GM12878 (cell line): Measurements from ENCODE around the gene NDEL1. TPM values are rescaled to one million over a fixed set of nuclear protein-coding genes. Genes with fewer than 3 reads are reported as not detected.

Experiments
- ATAC-seq: fragments of 200-7000 bp; cut with Tn5 transposase; 3 replicates; pipeline ENCODE4 v1.9.1; 2020; ENCODE audit warnings: mild to moderate bottlenecking, moderate library complexity
- BruUV-seq: library from RNA; stranded (reverse); fragments of 400-500 nt; replicated peaks from 2 replicates; lab custom pipeline; 2021; lab: Mats Ljungman, UMichigan
- CTCF ChIA-PET: fragments of 300-600 bp; sonication (Branson Sonifier 250); formaldehyde crosslinking; extraction: SDS; loops from one replicate; lab custom pipeline; 2021; ENCODE audit warnings: inconsistent platforms; lab: Yijun Ruan, JAX
- POLR2A ChIA-PET: fragments of 350-600 bp; formaldehyde crosslinking; extraction: SDS; loops from one replicate; lab custom pipeline; 2021; ENCODE audit warnings: inconsistent platforms; lab: Charles Lee
- RAD21 ChIA-PET: fragments of 300-600 bp; sonication (Branson Sonifier 250); formaldehyde crosslinking; loops from one replicate; lab custom pipeline; 2023; ENCODE audit warnings: antibody characterized with exemption; ENCODE audit not compliant: unreplicated experiment; lab: Charles Lee
- SMC1A ChIA-PET: fragments of 300-600 bp; sonication (Branson Sonifier 250); formaldehyde crosslinking; loops from one replicate; lab custom pipeline; 2023; ENCODE audit not compliant: unreplicated experiment, uncharacterized antibody; lab: Charles Lee
- DNase-seq: peaks from one replicate; pipeline ENCODE4 v3.0.0-alpha.2; 2011; ENCODE audit warnings: low read depth, low spot score
- FAIRE-seq: peaks from 3 replicates; lab custom pipeline; 2011; peaks lifted over from hg19 to GRCh38; lab: Jason Lieb, UNC
- H2AFZ ChIP-seq: 2 replicates; pipeline ENCODE4 v1.6.0; 2011; ENCODE audit warnings: low read depth, low read length, control low read depth; ENCODE audit not compliant: control insufficient read depth
- H3K27ac ChIP-seq: 2 replicates; pipeline ENCODE4 v1.5.1; 2011; ENCODE audit warnings: control low read depth; ENCODE audit not compliant: control insufficient read depth, insufficient read depth
- H3K27me3 ChIP-seq, 2 experiments: replicated peaks in 1 of 2; 2 replicates each; pipeline versions ENCODE4 v1.6.0 to v1.6.1; 2011; ENCODE audit warnings: low read length in 1 of 2; ENCODE audit not compliant: control insufficient read depth in 2 of 2, insufficient read depth in 2 of 2
- H3K36me3 ChIP-seq, 2 experiments: 2 replicates each; pipeline ENCODE4 v1.5.1; 2011; ENCODE audit warnings: low read length in 1 of 2; ENCODE audit not compliant: control insufficient read depth in 2 of 2, insufficient read depth in 2 of 2
- H3K4me1 ChIP-seq: 2 replicates; pipeline ENCODE4 v1.6.1; 2011; ENCODE audit warnings: mild to moderate bottlenecking, low read length, moderate library complexity, mixed read lengths; ENCODE audit not compliant: control insufficient read depth, insufficient read depth
- H3K4me2 ChIP-seq: 2 replicates; pipeline ENCODE4 v1.6.0; 2011; ENCODE audit warnings: control low read depth; ENCODE audit not compliant: control insufficient read depth, insufficient read depth
- H3K4me3 ChIP-seq: fragments of 200-600 bp; sonication (generic); 2 replicates; pipeline ENCODE4 v1.5.1; 2016
- H3K79me2 ChIP-seq: 2 replicates; pipeline ENCODE4 v1.6.0; 2011; ENCODE audit warnings: low read length; ENCODE audit not compliant: control insufficient read depth, insufficient read depth
- H3K9ac ChIP-seq: 2 replicates; pipeline ENCODE4 v1.8.0; 2011; ENCODE audit warnings: low read length, control low read depth, mixed read lengths; ENCODE audit not compliant: control insufficient read depth, insufficient read depth
- H3K9me3 ChIP-seq: replicated peaks from 3 replicates; pipeline ENCODE4 v1.5.1; 2011; ENCODE audit warnings: mild to moderate bottlenecking, low read length; ENCODE audit not compliant: control insufficient read depth, insufficient read depth
- H4K20me1 ChIP-seq: 2 replicates; pipeline ENCODE4 v1.6.0; 2011; ENCODE audit not compliant: control insufficient read depth, insufficient read depth
- ATF3 ChIP-seq: IDR thresholded peaks from 2 replicates; pipeline ENCODE4 v1.6.1; 2011; ENCODE audit warnings: low read depth, mild to moderate bottlenecking, low read length, moderate library complexity, borderline replicate concordance; ENCODE audit errors: extremely low read depth
- BACH1 ChIP-seq: fragments of 450-650 bp; IDR thresholded peaks from 2 replicates; pipeline ENCODE4 v1.6.1; 2017; ENCODE audit warnings: mild to moderate bottlenecking, borderline replicate concordance
- CREM ChIP-seq: IDR thresholded peaks from 2 replicates; pipeline ENCODE4 v1.6.1; 2014; ENCODE audit warnings: antibody characterized with exemption, low read depth
- HDAC2 ChIP-seq: fragments of 200-600 bp; sonication (generic); IDR thresholded peaks from 2 replicates; pipeline ENCODE4 v1.6.1; 2017
- JUNB ChIP-seq: IDR thresholded peaks from 2 replicates; pipeline ENCODE4 v1.6.1; 2016; ENCODE audit warnings: antibody characterized with exemption, mild to moderate bottlenecking
- KAT2A ChIP-seq: conservative IDR thresholded peaks from 2 replicates; pipeline ENCODE4 v1.6.1; 2011; ENCODE audit warnings: low read depth, low read length; ENCODE audit not compliant: control insufficient read depth
- MYB ChIP-seq: fragments of 150-350 bp; IDR thresholded peaks from 2 replicates; pipeline ENCODE4 v1.6.1; 2014; ENCODE audit warnings: mild to moderate bottlenecking, low read depth, low read length, borderline replicate concordance
- NFXL1 ChIP-seq: fragments of 450-650 bp; IDR thresholded peaks from 2 replicates; pipeline ENCODE4 v1.6.1; 2017; ENCODE audit warnings: antibody characterized with exemption, mild to moderate bottlenecking, borderline replicate concordance
- POLR2AphosphoS5 ChIP-seq: IDR thresholded peaks from 2 replicates; pipeline ENCODE4 v1.6.1; 2011; ENCODE audit warnings: mild to moderate bottlenecking, low read length, inconsistent platforms
- POU2F2 ChIP-seq: IDR thresholded peaks from 3 replicates; pipeline ENCODE4 v1.6.1; 2011; ENCODE audit warnings: low read depth, mild to moderate bottlenecking, low read length, borderline replicate concordance
- SIX5 ChIP-seq: IDR thresholded peaks from 2 replicates; pipeline ENCODE4 v1.6.1; 2011; ENCODE audit warnings: mild to moderate bottlenecking, low read depth, low read length, moderate library complexity; ENCODE audit not compliant: severe bottlenecking
- SREBF2 ChIP-seq: IDR thresholded peaks from 2 replicates; pipeline ENCODE4 v1.6.1; 2012; ENCODE audit warnings: mild to moderate bottlenecking, low read length
- WRNIP1 ChIP-seq: IDR thresholded peaks from 2 replicates; pipeline ENCODE4 v1.6.1; 2011; ENCODE audit warnings: low read depth, low read length, improper control_type of control experiment, borderline replicate concordance
- YBX1 ChIP-seq: fragments of 450-650 bp; IDR thresholded peaks from 2 replicates; pipeline ENCODE4 v1.6.1; 2016; ENCODE audit warnings: antibody characterized with exemption
- ZSCAN29 ChIP-seq: fragments of 450-650 bp; IDR thresholded peaks from 2 replicates; pipeline ENCODE4 v1.6.1; 2017; ENCODE audit warnings: mild to moderate bottlenecking, moderate library complexity
- WGBS: methylation state at CpG from one replicate; pipeline ENCODE4 v1.1.6; 2016; ENCODE audit warnings: low lambda C conversion rate; ENCODE audit not compliant: insufficient replicate concordance, insufficient coverage; ENCODE audit errors: missing lambda C conversion rate; 5-methylcytosine and 5-hydroxymethylcytosine counted together
- in situ Hi-C: fragments of 300-500 bp; cut with MboI; formaldehyde crosslinking; loops from 9 replicates; pipeline ENCODE4 v1.14.3; 2018; ENCODE audit warnings: mixed read lengths
- intact Hi-C: fragments of 100-400 bp; cut with micrococcal nuclease; formaldehyde crosslinking; loops from one replicate; pipeline ENCODE4 v1.14.2; 2022; ENCODE audit not compliant: unreplicated experiment
- polyA plus RNA-seq, 11 experiments: library from polyadenylated mRNA; depleted of rRNA in 4 of 11; unstranded in 6 of 11; stranded (reverse) in 5 of 11; fragments of >200 nt; fragmentation: Nextera tagmentation in 4 of 11; fragmentation: Illumina TruSeq in 1 of 11; extraction: Ambion mirVana in 4 of 11; extraction: Trizol in 1 of 11; gene quantifications; 1 replicate in 1 of 11; 2 replicates in 10 of 11; pipeline versions ENCODE4 v1.2.1 to v1.2.3, GENCODE V29; 2011 to 2016; ENCODE audit warnings: inconsistent platforms in 2 of 11, missing spikeins in 2 of 11, low read depth in 1 of 11
- total RNA-seq, 4 experiments: library from RNA; depleted of rRNA in 3 of 4; stranded (reverse); fragments of >200 nt in 3 of 4; fragmentation: Illumina TruSeq in 1 of 4; extraction: Trizol in 1 of 4; gene quantifications; 2 replicates each; pipeline versions ENCODE4 v1.2.1 to v1.2.3, GENCODE V29; 2013 to 2021
- TF ChIP-seq, protein P1 (sequence below): fragments of 450-650 bp; IDR thresholded peaks from 2 replicates; pipeline ENCODE4 v1.6.1; 2017; ENCODE audit warnings: mild to moderate bottlenecking, low read depth, inconsistent platforms; ENCODE audit not compliant: poor library complexity, severe bottlenecking
- TF ChIP-seq, protein P2 (sequence below): IDR thresholded peaks from 2 replicates; pipeline ENCODE4 v1.6.1; 2011; ENCODE audit warnings: low read depth, low read length, improper control_type of control experiment, borderline replicate concordance

NDEL1 gene
- total and polyA plus RNA-seq, 10 of the 15 experiments (the other 5 are each of a cell fraction or from before 2014, with no cell fraction given) = 0.72 to 41.5 (median 29.9) TPM

DNA sequence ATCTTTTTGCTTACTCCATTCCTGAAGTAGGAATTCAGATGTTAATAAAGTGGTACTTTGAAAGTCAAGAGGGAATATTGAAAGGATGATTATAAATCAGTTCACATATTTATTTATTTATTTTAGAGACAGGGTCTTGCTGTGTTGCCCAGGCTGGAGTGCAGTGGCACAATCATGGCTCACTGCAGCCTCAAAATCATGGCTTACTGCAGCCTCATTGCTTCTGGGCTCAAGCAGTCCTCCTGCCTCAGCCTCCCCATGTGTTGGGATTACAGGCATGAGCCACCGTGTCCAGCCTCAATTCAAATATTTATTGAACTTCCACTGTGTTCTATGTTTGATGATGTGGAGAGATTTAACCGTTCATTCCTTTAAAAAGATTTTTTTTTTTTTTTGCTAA lies 6.6 kb downstream of the NDEL1 start:
- intact Hi-C loops (no loop called here), in situ Hi-C loops (no loop called here)
- BruUV-seq = no TSS peak
- Histone ChIP-seq H3K36me3 (peaks cover 0 to 24% of the 10 kb centered on the region in 2 experiments; a peak in 2 of 4 replicates), H2AFZ (no peak overlapping the region), H3K27me3 (no peaks in the 10 kb centered on the region), H3K4me3 (no peak overlapping the region), H4K20me1 (0 out of 2 replicates have a peak, but pooled peaks cover 2% of the 10 kb centered on the region), H3K4me2 (no peak overlapping the region), H3K4me1 (peaks cover 6% of the 10 kb centered on the region), H3K9ac (no peak overlapping the region), H3K27ac (no peak overlapping the region), H3K9me3 (no peaks in the 10 kb centered on the region), H3K79me2 (peaks cover 49% of the 10 kb centered on the region)
- no peak for DNase-seq
- no peak for FAIRE-seq
- SMC1A ChIA-PET = interaction anchor here (1.2 kb wide), 1 partner anchor 556 kb away, joined by 3 read pairs; no protein-coding TSS in a partner anchor
- RAD21 ChIA-PET = no interaction called here
- TF ChIP-seq MYB = no peak
- no peak for TF ChIP-seq POLR2AphosphoS5
- TF ChIP-seq NFXL1 = no peak
- TF ChIP-seq ZSCAN29 = no peak
- no peak for TF ChIP-seq YBX1
- no peak for TF ChIP-seq POU2F2
- TF ChIP-seq CREM = no peak
- TF ChIP-seq SIX5 = no peak
- ATAC-seq = no peak
- WGBS = 96% methylated on average over 2 of the region's 2 CpGs
- POLR2A ChIA-PET = no interaction called here
- CTCF ChIA-PET = no interaction called here

DNA sequence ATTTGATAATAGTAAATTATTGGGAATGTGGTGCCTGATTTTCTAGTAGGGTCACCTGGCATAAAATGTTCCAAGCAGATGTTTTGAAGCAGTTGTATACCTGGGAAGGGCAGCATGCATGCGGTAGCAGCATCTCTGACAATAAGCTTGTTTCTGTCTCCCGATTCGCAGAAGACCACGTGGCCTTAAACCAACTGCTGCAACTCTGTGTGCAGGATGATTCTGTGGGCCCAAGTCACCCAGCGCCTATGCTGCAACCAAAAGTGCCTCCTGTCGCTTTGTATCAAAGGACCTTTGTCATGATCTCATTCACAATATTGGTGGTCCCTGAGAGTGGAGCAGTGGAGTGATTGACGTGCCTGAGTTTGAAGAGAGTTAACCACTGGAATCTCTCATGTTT lies 8.1 kb downstream of the NDEL1 start:
- 0 out of 2 replicates have a peak, but pooled peaks cover 2% of the 10 kb centered on the region for H4K20me1 ChIP-seq
- no peak overlapping the region for H3K9ac ChIP-seq
- ChIA-PET SMC1A (no interaction called here), POLR2A (no interaction called here), CTCF (interaction anchor here (1.5 kb wide), 1 partner anchor 67 kb away, joined by 3 read pairs; the partner anchor contains the start of gene KRABD2), RAD21 (no interaction called here)
- ATAC-seq (no peak), FAIRE-seq (no peak), DNase-seq (no peak)
- H3K79me2 ChIP-seq = peaks cover 35% of the 10 kb centered on the region
- peaks cover 2% of the 10 kb centered on the region for H3K4me1 ChIP-seq
- intact Hi-C loops = no loop called here
- H3K36me3 ChIP-seq = peaks cover 2 to 30% of the 10 kb centered on the region in 2 experiments; a peak in 3 of 4 replicates
- in situ Hi-C loops = no loop called here
- H3K27ac ChIP-seq = no peak overlapping the region
- H3K27me3 ChIP-seq = no peaks in the 10 kb centered on the region
- no peak overlapping the region for H2AFZ ChIP-seq
- H3K4me3 ChIP-seq = no peak overlapping the region
- no TSS peak for BruUV-seq
- 97% methylated on average over 7 of the region's 7 CpGs for WGBS
- no peak overlapping the region for H3K4me2 ChIP-seq
- H3K9me3 ChIP-seq = no peaks in the 10 kb centered on the region
- TF ChIP-seq, protein P1, sequence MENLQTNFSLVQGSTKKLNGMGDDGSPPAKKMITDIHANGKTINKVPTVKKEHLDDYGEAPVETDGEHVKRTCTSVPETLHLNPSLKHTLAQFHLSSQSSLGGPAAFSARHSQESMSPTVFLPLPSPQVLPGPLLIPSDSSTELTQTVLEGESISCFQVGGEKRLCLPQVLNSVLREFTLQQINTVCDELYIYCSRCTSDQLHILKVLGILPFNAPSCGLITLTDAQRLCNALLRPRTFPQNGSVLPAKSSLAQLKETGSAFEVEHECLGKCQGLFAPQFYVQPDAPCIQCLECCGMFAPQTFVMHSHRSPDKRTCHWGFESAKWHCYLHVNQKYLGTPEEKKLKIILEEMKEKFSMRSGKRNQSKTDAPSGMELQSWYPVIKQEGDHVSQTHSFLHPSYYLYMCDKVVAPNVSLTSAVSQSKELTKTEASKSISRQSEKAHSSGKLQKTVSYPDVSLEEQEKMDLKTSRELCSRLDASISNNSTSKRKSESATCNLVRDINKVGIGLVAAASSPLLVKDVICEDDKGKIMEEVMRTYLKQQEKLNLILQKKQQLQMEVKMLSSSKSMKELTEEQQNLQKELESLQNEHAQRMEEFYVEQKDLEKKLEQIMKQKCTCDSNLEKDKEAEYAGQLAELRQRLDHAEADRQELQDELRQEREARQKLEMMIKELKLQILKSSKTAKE = no peak
- TF ChIP-seq, protein P2, sequence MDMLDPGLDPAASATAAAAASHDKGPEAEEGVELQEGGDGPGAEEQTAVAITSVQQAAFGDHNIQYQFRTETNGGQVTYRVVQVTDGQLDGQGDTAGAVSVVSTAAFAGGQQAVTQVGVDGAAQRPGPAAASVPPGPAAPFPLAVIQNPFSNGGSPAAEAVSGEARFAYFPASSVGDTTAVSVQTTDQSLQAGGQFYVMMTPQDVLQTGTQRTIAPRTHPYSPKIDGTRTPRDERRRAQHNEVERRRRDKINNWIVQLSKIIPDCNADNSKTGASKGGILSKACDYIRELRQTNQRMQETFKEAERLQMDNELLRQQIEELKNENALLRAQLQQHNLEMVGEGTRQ = no peak
- TF ChIP-seq HDAC2 (no peak), WRNIP1 (no peak), JUNB (no peak), ATF3 (no peak), KAT2A (no peak), BACH1 (no peak), SREBF2 (no peak)
